GM20431 (cell line): Measurements from ENCODE around the gene EEF1AKMT4.

Experiments used
- in situ Hi-C: fragments of 300-500 bp; cut with MseI, MboI; formaldehyde crosslinking; loops from one replicate; pipeline ENCODE4 v1.15.0; 2020; ENCODE audit warnings: low sequenced_read_pairs; ENCODE audit not compliant: unreplicated experiment

Gene EEF1AKMT4

DNA sequence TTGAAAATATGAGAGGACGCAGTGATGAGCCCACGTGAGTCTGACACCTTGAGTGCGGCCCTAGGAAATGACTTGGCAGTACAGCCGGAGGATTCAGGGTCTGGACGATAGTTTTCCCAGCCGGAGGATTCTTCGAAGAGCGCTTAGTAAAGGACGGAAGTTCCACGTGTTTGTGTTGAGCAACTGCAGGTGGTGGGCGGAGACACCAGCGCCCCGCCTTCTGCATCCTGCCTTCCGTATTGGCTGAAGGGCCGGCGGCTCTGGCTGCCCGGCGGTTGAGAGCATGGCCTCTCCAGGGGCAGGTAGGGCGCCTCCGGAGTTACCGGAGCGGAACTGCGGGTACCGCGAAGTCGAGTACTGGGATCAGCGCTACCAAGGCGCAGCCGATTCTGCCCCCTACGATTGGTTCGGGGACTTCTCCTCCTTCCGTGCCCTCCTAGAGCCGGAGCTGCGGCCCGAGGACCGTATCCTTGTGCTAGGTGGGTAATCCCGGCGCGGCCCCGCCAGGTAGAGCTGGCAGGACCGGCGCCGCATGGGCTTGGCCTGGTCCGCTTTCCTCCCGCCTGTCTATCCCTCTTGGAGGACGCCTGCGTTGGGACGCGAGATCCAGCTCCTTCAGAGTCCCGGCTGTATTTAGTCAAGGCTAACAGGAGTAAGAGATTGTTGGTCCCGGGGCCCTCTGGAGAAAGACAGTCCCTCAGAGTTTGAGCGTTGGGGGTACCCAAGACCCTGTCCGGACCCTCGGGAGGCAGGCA is at the start of gene EEF1AKMT4:
TSS of gene EEF1AKMT4 (plus strand) at position 261 of the 755 bp plus-strand sequence. CDS start at position 284, 23 bp downstream.
- in situ Hi-C loops: loop anchor here (25.0 kb wide), 1 partner anchor 362 kb away; the partner anchor contains the start of gene PARL

DNA sequence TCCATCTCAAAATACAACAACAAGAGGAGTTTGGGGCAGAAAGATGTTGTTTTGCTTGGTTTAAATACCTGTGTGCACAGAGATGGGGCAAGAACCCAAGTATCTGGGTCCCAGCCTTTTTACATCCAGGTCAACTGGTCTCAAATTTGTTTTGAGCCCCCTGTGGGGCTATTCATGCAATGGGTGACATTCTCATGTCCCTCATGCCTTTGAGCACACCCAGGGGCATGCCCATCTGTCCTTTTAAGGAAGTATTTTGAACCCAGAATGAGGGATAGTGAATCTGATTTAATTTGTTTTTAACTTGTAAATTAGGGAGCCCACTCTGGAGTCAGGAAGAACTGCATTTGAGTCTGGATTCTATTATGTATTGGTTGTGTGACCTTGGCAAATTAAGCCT is 48.6 kb upstream of the EEF1AKMT4 start:
- in situ Hi-C loops: no loop called here

DNA sequence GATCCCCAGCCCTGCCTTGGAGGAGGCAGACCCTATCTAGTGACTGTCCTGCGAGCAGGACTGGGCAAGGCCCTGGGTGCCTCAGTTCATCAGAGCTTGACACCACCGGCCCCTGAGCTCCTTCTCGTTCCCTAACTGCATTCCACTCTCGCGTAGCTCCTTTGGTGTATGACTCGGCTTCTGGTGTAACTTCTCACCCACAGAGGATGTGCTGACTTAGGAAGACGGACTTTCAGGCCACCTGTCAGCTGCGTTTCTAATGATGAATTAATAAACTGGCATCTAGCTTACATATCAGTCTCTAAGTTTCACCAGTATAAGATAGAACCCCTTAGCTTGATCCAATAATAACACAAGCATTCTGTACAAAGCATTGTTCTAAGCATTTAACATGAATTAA is 45.9 kb upstream of the EEF1AKMT4 start:
- in situ Hi-C loops: no loop called here

DNA sequence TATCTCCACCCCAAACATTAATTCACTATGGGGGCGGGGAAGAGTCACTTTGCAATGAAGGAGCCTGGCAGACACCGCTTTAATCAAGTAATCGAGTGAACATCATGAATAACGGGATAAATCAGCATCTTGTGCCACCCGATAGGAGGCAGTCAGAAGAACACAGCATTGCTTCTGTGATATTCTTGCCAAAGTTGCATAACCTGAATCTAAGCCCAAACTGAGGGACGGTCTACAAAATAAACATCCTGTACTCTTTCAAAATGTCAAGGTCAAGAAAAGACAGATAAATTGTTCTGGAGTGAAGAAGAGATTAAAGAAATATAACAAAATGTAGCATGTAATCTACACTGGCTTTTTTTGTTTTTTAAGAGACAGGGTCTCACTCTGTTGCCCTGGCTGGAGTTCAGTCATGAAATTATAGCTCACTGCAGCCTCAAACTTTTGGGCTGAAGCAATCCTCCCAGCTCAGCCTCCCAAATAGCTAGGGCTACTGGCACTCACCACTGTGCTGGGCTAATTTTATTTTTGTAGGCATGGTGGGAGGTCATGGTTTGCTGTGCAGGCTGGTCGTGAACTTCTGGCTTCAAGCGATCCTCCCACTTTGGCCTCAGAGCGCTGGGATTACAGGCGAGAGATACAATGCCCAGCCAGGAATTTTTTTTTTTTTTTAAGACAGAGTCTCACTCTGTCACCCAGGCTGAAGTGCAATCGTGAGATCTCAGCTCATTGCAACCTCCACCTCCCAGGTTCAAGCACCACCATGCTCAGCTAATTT is 40.1 kb upstream of the EEF1AKMT4 start:
- in situ Hi-C loops: no loop called here

DNA sequence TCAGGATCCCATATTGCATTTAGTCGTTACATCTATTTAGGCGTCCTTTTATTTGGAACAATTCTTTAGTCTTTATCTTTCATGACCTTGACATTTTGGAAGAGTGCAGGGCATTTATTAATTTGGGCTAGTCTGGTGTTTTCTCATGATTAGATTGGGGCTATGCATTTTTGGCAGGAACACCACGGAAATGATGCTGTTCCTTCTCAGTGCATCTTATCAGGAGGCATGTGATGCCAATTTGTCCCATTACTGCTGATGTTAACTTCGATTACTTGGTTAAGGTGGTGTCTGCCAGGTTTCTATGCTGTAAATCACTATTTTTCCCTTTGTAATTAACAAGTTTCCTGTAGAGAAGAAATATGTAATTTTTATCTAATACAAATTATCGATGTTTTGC is 38.2 kb upstream of the EEF1AKMT4 start:
- in situ Hi-C loops: no loop called here

DNA sequence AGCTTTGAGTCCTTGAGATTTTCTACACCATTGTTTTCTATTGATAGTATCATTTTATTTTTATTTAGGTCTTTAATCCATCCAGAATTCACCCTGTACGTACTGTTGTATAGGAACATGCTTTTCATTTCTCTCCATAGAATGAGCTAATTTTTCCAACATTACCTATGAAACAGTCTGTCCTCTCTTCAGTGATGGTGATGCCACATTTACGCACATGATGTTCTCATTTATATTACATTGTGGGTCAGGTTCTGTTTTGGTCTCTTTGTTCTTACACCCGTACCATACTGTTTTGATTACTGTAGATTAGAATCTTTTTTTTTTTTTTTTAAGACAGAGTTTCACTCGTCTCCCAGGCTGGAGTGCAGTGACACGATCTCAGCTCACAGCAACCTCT is 37.8 kb upstream of the EEF1AKMT4 start:
- in situ Hi-C loops: no loop called here

DNA sequence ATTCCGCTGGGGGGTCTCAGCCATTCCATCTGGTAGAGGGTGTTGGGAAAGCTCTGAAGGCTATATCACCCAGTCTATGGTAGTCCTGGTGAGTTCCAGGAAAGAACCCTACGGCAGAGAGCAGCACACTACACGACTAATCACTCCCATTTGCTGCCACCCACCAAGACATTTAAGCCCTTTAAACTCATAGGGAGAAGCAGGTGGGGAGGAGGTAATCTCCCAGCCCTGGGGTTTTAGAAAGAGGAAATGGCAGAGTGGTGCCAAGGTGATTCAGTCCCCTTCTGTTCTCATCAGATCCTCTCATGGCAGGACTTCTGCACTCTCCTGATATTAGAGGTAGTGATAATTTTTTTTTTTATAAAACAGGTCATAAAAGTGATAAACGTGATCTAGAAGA is 30.7 kb upstream of the EEF1AKMT4 start:
- in situ Hi-C loops: no loop called here

DNA sequence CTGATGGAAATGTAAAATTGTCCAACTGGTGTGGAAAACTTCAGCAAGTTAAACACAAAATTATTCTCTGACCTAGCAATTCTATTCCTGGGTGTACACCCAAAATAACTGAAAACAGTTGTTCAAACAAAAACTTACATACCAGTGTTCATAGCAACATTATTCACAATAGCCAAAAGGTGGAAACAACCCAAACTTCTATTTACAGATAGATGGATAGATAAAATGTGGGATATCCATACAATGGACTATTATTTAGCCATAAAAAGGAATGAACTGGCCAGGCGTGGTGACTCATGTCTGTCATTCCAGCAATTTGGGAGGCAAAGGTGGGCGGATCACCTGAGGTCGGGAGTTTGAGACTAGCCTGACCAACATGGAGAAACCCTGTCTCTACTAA is 27.0 kb upstream of the EEF1AKMT4 start:
- in situ Hi-C loops: no loop called here

DNA sequence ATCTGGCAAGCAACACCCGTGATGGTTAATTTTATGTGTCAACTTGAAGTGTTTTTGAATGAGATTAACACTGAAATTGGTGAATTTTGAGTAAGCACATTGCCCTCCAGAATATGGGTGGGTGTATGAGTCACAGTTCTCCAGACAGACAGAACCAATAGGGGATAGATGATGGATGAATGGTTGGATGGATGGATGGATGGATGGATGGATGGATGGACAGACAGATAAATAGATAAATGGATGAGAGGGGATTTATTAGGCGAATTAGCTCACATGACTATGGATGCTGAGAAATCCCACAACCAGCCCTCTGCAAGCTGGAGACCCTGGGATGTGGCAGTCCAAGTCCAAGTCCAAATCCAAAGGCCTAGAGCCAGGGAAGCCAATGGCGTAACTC is 25.5 kb upstream of the EEF1AKMT4 start:
- in situ Hi-C loops: no loop called here

DNA sequence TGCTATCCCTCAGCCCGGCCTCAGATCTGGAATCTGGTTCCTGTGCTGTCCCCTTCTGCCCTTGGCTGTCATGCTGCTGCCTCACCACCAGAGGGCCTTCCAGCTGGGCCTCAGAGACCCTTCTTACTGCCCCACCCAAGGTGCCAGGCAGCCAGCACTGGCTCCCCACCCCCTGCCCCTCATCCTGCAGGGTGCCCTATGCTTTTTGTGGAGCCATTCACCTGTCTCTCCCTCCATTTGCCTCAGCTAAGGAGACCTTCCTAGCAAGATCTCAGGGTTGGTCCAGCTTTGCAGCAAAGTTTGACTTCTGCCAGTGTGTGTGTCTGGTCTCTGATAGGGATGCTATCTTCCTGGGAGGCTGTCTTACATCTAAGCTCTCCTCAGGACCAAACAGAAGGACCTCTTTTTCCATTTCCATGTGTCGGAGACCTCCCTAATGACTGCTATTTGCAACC is 22.0 kb upstream of the EEF1AKMT4 start:
- in situ Hi-C loops: loop anchor here (25.0 kb wide), 1 partner anchor 340 kb away; the partner anchor contains the start of gene PARL

DNA sequence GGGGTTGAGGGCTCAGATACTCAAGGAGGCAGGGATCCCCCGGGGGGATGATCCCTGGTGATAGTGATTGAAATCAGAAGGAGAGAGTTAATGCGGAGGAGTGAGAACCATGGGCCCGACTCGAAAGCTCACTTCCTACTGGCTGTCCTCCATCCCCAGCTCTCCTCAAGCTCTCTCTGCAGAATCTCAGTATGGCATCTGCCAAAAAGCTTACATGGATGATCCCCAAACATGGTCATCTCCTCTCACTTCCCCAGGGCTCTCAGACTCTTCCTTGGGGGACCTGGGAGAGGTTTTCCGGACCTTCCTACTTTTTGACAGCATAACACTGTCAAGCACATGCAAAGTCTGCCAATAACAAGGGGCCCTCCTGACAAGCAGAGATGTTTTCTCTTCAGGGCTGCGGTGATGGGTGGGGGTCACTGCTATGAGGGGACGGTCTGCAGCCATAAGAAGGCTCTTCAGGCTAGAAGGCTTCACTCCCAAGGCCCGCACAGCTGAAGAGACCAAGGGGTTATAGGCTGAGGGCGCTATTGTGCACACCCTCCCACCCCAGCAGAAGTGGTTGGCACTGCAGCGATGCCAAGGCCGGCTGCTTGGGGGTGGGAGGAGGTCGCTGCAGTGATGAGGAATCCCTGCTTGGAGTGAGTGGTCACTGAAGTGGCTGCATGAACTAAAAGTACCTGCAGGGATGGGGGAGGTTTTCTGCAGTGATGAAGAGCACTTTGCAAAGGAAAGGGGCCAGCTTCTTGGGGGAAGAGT is 20.9 kb upstream of the EEF1AKMT4 start:
- in situ Hi-C loops: loop anchor here (25.0 kb wide), 1 partner anchor 341 kb away; the partner anchor contains the start of gene PARL

DNA sequence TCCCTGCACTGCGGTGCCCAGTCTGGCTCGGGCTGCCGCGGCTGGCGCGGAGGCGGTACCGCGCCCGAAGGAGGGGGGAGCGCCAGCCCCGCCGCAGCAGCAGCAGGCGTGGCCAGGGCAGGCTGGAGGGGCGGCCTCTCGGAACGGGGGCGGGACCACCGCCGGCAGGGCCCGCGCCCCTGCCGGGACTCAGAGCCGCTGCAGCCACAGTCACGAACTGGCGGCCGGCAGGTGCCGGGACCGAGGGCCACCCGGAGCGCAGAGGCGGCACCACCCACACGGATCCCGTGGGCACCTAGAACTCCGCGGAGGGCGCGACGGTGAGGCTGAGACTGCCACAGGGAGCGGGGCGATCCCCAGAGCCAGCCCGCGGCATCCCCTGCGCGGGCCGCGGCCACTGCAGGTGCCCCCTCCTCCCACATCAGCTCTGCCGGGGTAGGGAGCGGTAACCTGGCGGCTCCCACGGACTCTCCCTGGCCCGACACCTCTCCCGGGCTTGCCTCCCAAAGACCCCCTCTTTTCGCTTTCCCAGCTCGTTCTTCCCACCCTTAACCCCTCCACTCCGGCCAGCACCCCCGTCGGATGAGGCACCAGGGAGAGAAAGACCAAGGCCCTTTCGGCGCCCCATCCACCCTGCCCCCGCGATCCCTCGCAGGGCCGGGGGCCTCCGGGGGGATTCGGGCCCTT is 19.9 kb upstream of the EEF1AKMT4 start, which contains the start of gene VWA5B2:
TSS of gene VWA5B2 (plus strand) at position 192 of the 687 bp plus-strand sequence. CDS start 944 bp downstream, outside the sequence.
- in situ Hi-C loops: loop anchor here (25.0 kb wide), 1 partner anchor 342 kb away; the partner anchor contains the start of gene PARL

DNA sequence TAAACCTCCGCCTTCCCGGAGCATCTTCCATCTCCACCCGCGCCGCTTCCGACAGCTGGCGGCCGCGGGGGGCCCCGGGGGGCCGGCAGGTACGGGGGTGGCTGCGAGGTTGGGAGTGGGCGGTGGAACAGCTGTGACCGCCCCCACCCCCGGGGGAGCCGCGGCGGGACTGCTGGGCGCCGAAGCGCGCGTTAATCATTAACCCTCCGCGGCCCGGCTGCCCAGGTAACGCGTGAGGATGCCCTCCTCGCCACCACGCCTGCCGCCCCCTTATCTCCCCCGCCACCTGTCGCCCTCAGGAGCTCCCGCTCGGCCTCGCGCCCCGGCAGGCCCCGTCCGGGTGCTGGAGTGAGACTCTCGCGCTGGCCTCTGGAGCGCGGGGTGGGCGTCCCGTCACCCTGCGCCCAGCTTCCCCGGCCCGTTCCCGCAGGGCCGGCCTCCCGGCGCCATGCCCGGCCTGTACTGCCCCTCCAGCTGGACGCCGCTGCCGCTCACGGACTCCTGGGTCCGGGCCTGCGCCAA is 19.3 kb upstream of the EEF1AKMT4 start:
- in situ Hi-C loops: loop anchor here (25.0 kb wide), 1 partner anchor 343 kb away; the partner anchor contains the start of gene PARL

DNA sequence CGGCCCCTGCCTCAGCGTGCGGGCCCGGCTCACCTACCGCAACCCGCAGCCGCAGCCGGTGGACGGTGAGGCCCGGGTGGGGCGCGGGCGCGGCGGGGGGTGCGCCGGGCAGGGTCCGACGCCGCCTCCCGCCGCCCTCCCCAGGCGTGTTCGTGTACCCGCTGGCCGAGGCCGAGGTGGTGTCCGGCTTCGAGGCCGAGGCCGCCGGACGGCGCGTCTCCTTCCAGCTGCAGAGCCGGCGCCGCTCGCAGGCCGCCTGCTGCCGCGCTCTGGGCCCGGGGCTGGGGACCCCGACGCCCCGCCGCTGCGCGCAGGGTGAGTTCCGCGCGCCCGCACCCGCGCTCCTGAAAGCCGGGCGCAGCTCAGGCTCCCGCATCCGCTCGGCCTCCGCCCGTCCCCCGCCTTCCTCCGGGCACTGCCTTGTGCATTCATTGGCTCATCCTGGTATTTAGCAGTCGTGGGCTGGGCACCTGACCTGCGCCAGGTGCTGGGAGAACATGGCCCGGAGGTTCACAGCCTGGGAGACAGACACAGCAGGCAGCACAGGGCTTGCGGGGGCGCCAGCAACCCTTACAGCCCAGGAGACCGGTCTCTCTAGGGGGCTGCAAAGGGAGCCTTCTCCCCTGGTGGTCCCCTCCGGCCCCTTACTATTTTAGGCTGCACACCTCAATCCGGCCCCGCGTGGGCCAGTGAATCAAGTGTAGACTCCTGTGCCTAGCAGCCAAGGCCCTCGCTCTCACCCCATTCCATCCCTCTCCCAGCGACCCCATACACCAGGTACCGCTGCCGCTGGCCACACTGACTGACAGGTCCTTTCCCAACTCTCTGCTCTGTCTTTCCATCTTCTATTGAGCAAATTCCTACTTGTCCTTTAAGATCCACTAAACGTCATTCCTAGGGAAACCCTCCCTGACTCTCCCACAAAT is 18.6 kb upstream of the EEF1AKMT4 start:
- in situ Hi-C loops: loop anchor here (25.0 kb wide), 1 partner anchor 344 kb away; the partner anchor contains the start of gene PARL

DNA sequence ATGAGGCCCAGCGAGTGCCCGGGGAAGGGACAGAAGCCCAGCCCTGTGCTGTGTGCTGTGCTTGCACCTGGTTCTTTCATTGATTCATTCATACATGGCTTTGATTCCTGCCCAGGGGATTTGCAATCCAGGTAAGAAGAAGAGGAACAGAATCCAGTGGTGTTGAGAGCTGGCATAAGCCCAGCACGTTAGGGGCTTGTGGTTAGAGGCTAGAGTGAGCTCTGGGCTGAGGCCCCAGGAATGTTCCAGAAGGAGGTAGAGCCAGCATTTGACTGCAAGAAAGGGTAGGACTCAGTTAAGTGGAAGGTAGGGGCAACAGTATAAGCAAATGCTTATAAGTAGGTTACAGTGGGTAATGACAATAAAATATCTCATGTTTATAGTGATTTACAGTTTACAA is 17.8 kb upstream of the EEF1AKMT4 start:
- in situ Hi-C loops: loop anchor here (25.0 kb wide), 1 partner anchor 344 kb away; the partner anchor contains the start of gene PARL

DNA sequence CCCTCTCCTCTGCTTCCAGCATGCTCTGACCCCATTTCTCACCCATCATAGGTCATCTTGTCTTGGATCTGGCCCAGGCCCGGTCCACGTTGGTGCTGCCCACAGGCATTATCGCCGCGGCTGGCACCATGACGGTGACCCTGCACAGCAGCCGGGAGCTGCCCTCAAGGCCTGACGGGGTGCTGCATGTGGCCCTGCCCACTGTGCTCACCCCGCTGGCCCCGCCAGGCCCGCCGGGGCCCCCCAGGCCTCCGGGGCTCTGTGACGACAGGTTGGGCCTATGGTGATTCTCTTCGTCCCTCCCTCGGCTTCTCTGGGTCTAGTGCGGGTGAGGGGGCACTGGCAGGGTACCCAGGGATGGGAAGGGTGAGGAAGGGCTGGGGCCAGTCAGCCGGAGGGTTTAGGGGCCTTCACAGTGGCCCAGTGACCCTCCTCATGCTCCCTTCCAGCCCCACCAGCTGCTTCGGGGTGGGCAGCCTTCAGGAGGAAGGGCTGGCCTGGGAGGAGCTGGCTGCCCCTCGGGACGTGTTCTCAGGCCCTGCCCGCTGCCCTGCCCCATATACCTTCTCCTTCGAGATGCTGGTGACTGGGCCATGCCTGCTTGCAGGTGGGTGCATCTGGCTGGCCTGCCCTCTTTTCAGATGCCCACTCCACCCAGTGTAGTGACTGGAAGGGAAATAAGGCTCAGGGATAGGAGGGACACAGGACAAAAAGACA is 16.2 kb upstream of the EEF1AKMT4 start:
- in situ Hi-C loops: loop anchor here (25.0 kb wide), 1 partner anchor 346 kb away; the partner anchor contains the start of gene PARL

DNA sequence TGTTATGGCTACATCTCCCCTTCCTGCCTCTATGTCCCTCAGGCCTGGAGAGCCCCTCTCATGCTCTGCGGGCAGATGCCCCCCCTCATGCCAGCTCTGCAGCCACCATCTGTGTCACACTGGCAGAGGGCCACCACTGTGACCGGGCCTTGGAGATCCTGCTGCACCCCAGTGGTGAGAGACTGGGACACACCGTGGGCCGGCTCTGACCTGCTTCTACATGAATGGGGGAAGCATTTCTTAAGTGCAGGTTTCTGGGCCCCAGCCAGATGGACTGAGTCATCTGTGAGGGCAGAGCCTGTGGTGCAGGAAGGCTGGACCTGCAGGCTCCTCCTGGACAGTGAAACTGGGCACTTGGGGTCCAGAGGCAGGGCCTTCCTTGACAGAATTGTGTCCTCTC is 15.2 kb upstream of the EEF1AKMT4 start:
- in situ Hi-C loops: loop anchor here (25.0 kb wide), 1 partner anchor 347 kb away; the partner anchor contains the start of gene PARL
